GM19193 (cell line): ENCODE measurements around the gene HS6ST2.

Source experiments
- POLR2A ChIP-seq: IDR thresholded peaks from 4 replicates; pipeline ENCODE4 v1.6.1; 2011; ENCODE audit not compliant: insufficient read depth, insufficient read length; ENCODE audit errors: extremely low read depth

The HS6ST2 gene

GRCh38 chrX:132622130-132622529, 336.3 kb downstream of the HS6ST2 start:
- no peak for TF ChIP-seq POLR2A

- TF ChIP-seq POLR2A, result no peak
Measured at GRCh38 chrX:132618810-132619209, 339.6 kb downstream of the HS6ST2 start.

- TF ChIP-seq POLR2A, result no peak
Measured at GRCh38 chrX:132615391-132616131, 342.9 kb downstream of the HS6ST2 start.

GRCh38 chrX:132614297-132614696, 344.1 kb downstream of the HS6ST2 start:
- TF ChIP-seq POLR2A, result no peak

GRCh38 chrX:132613801-132614200, 344.6 kb downstream of the HS6ST2 start:
- no peak for TF ChIP-seq POLR2A

- no peak for TF ChIP-seq POLR2A
Measured at GRCh38 chrX:132612821-132613564, 345.4 kb downstream of the HS6ST2 start.

GRCh38 chrX:132610536-132610935, 347.9 kb downstream of the HS6ST2 start:
- no peak for TF ChIP-seq POLR2A

GRCh38 chrX:132609362-132609848, 349.0 kb downstream of the HS6ST2 start:
- no peak for TF ChIP-seq POLR2A

- TF ChIP-seq POLR2A, result no peak
Measured at GRCh38 chrX:132603700-132604286, 354.6 kb downstream of the HS6ST2 start.

- no peak for TF ChIP-seq POLR2A
Measured at GRCh38 chrX:132602701-132603100, 355.7 kb downstream of the HS6ST2 start.

- no peak for TF ChIP-seq POLR2A
Measured at GRCh38 chrX:132594999-132595398, 363.4 kb downstream of the HS6ST2 start.

- no peak for TF ChIP-seq POLR2A
Measured at GRCh38 chrX:132594129-132594528, 364.3 kb downstream of the HS6ST2 start.

GRCh38 chrX:132592880-132593279, 365.5 kb downstream of the HS6ST2 start:
- TF ChIP-seq POLR2A, result no peak

- TF ChIP-seq POLR2A, result no peak
Measured at GRCh38 chrX:132591719-132592275, 366.6 kb downstream of the HS6ST2 start.

- TF ChIP-seq POLR2A, result no peak
Measured at GRCh38 chrX:132590350-132591026, 367.9 kb downstream of the HS6ST2 start.
